IMR-90 (cell line): ENCODE data around the gene ADAMTS12. TPM values are rescaled to one million over a fixed set of nuclear protein-coding genes. Genes with fewer than 3 reads are reported as not detected.
A peak's percentile ranks its signal among the peaks of the same experiment; 100 is the strongest.

Source experiments
- ATAC-seq: fragments of 200-7000 bp; cut with Tn5 transposase; 2 replicates; pipeline ENCODE4 v1.9.1; 2020; ENCODE audit warnings: low read depth, mild to moderate bottlenecking, moderate library complexity
- BruUV-seq: library from RNA; stranded (reverse); fragments of 400-500 nt; replicated peaks from 2 replicates; lab custom pipeline; 2021; lab: Mats Ljungman, UMichigan
- CTCF ChIA-PET: fragments of 300-600 bp; formaldehyde crosslinking; extraction: SDS; loops from one replicate; lab custom pipeline; 2021; ENCODE audit warnings: antibody characterized with exemption; lab: Yijun Ruan, JAX
- POLR2A ChIA-PET: fragments of 300-600 bp; sonication (Branson Sonifier 250); formaldehyde crosslinking; loops from one replicate; lab custom pipeline; 2022; ENCODE audit warnings: antibody characterized with exemption; ENCODE audit not compliant: unreplicated experiment; lab: Charles Lee
- DNase-seq: peaks from one replicate; pipeline ENCODE4 v3.0.0; 2013
- H2AFZ ChIP-seq: replicated peaks from 2 replicates; pipeline ENCODE3; 2013; ENCODE audit warnings: low read length, mild to moderate bottlenecking; ENCODE audit not compliant: poor library complexity
- H2AK5ac ChIP-seq: 2 replicates; pipeline ENCODE4 v1.6.1; 2013; ENCODE audit warnings: low read depth, low read length, inconsistent platforms
- H2AK9ac ChIP-seq: replicated peaks from 2 replicates; pipeline ENCODE3; 2013; ENCODE audit warnings: mild to moderate bottlenecking, low read depth, low read length, moderate library complexity; ENCODE audit not compliant: poor library complexity
- H2BK120ac ChIP-seq: 2 replicates; pipeline ENCODE4 v1.6.1; 2013; ENCODE audit warnings: low read depth, low read length, inconsistent platforms
- H2BK15ac ChIP-seq: 3 replicates; pipeline ENCODE4 v1.6.1; 2013; ENCODE audit warnings: low read depth, low read length, inconsistent platforms
- H2BK20ac ChIP-seq: 2 replicates; pipeline ENCODE4 v1.6.1; 2013; ENCODE audit warnings: low read depth, mild to moderate bottlenecking, inconsistent platforms, low read length, moderate library complexity
- H2BK5ac ChIP-seq: 2 replicates; pipeline ENCODE4 v1.6.1; 2013; ENCODE audit warnings: mild to moderate bottlenecking, low read depth, low read length, inconsistent platforms; ENCODE audit not compliant: poor library complexity, severe bottlenecking
- H3K14ac ChIP-seq: replicated peaks from 2 replicates; pipeline ENCODE4 v1.6.1; 2013; ENCODE audit warnings: low read depth, low read length, inconsistent platforms
- H3K18ac ChIP-seq: 2 replicates; pipeline ENCODE4 v1.6.1; 2013; ENCODE audit warnings: low read depth, low read length, control low read depth
- H3K23ac ChIP-seq: 2 replicates; pipeline ENCODE4 v1.6.1; 2013; ENCODE audit warnings: low read depth, low read length, inconsistent platforms
- H3K27ac ChIP-seq: 2 replicates; pipeline ENCODE4 v1.5.1; 2013; ENCODE audit warnings: mild to moderate bottlenecking, control low read depth, low read length; ENCODE audit not compliant: insufficient read depth
- H3K27me3 ChIP-seq: 2 replicates; pipeline ENCODE4 v1.6.1; 2013; ENCODE audit warnings: low read length; ENCODE audit not compliant: control insufficient read depth, insufficient read depth
- H3K36me3 ChIP-seq: 2 replicates; pipeline ENCODE4 v1.6.1; 2013; ENCODE audit warnings: low read length, mixed read lengths; ENCODE audit not compliant: control insufficient read depth, insufficient read depth
- H3K4ac ChIP-seq: 2 replicates; pipeline ENCODE4 v1.6.1; 2013; ENCODE audit warnings: low read depth, low read length, inconsistent platforms
- H3K4me1 ChIP-seq: 2 replicates; pipeline ENCODE4 v1.6.1; 2013; ENCODE audit warnings: low read length, mixed read lengths; ENCODE audit not compliant: control insufficient read depth, insufficient read depth
- H3K4me2 ChIP-seq: 2 replicates; pipeline ENCODE4 v1.6.1; 2013; ENCODE audit warnings: low read depth, mild to moderate bottlenecking, control low read depth, low read length, moderate library complexity
- H3K4me3 ChIP-seq: 2 replicates; pipeline ENCODE4 v1.5.1; 2013; ENCODE audit warnings: low read depth, mild to moderate bottlenecking, control low read depth, low read length, moderate library complexity; ENCODE audit not compliant: insufficient read depth
- H3K56ac ChIP-seq: 2 replicates; pipeline ENCODE4 v1.6.1; 2013; ENCODE audit warnings: low read length, inconsistent platforms; ENCODE audit not compliant: insufficient read depth; ENCODE audit errors: extremely low read depth
- H3K79me1 ChIP-seq, 2 experiments: 2 replicates each; pipeline ENCODE4 v1.6.1; 2013; ENCODE audit warnings: low read length in 2 of 2, inconsistent platforms in 1 of 2, low read depth in 1 of 2
- H3K9ac ChIP-seq: 2 replicates; pipeline ENCODE4 v1.6.1; 2013; ENCODE audit warnings: low read depth, low read length, control low read depth
- H3K9me1 ChIP-seq: 2 replicates; pipeline ENCODE4 v1.6.1; 2013; ENCODE audit warnings: low read length, inconsistent platforms; ENCODE audit not compliant: insufficient read depth
- H3K9me3 ChIP-seq: 2 replicates; pipeline ENCODE4 v1.6.1; 2013; ENCODE audit warnings: low read length; ENCODE audit not compliant: control insufficient read depth, insufficient read depth
- H4K20me1 ChIP-seq: 2 replicates; pipeline ENCODE4 v1.6.1; 2013; ENCODE audit warnings: low read length, inconsistent platforms; ENCODE audit not compliant: insufficient read depth
- H4K5ac ChIP-seq: 2 replicates; pipeline ENCODE4 v1.6.1; 2013; ENCODE audit warnings: mild to moderate bottlenecking, low read depth, low read length, control low read depth
- H4K8ac ChIP-seq, 2 experiments: 2 replicates each; pipeline ENCODE4 v1.6.1; 2013; ENCODE audit warnings: low read depth in 2 of 2, low read length in 2 of 2, control low read depth in 1 of 2, inconsistent platforms in 1 of 2
- H4K91ac ChIP-seq: 2 replicates; pipeline ENCODE4 v1.6.1; 2013; ENCODE audit warnings: low read depth, low read length, inconsistent platforms; ENCODE audit not compliant: insufficient read depth
- BHLHE40 ChIP-seq: fragments of 150-350 bp; IDR thresholded peaks from 2 replicates; pipeline ENCODE4 v1.6.1; 2016; ENCODE audit warnings: mild to moderate bottlenecking, low read depth, low read length
- SMC3 ChIP-seq: fragments of 150-350 bp; IDR thresholded peaks from 2 replicates; pipeline ENCODE4 v1.6.1; 2016; ENCODE audit warnings: low read depth, mild to moderate bottlenecking, antibody characterized with exemption, low read length, moderate library complexity
- WGBS, 2 experiments: methylation state at CpG; one replicate each; pipeline versions ENCODE4 v1.1.5 to v1.1.7; 2013; ENCODE audit warnings: missing lambda C conversion rate in 2 of 2; ENCODE audit not compliant: insufficient read length in 1 of 2; ENCODE audit errors: extremely low coverage in 2 of 2; 5-methylcytosine and 5-hydroxymethylcytosine counted together
- dilution Hi-C: fragments of 300-500 bp; cut with HindIII; formaldehyde crosslinking; loops from one replicate; pipeline ENCODE4 v1.14.3; 2018; ENCODE audit warnings: low sequenced_read_pairs; ENCODE audit not compliant: unreplicated experiment
- in situ Hi-C: fragments of 300-500 bp; cut with MboI; formaldehyde crosslinking; loops from 3 replicates; pipeline ENCODE4 v1.14.3; 2019; ENCODE audit warnings: low sequenced_read_pairs, inconsistent platforms, mixed read lengths
- intact Hi-C: fragments of 100-400 bp; cut with micrococcal nuclease; formaldehyde crosslinking; loops from 2 replicates; pipeline ENCODE4 v1.10.0; 2022
- polyA plus RNA-seq, 3 experiments: library from polyadenylated mRNA; depleted of rRNA; stranded (reverse); fragments of >200 nt; gene quantifications; 2 replicates each; pipeline ENCODE4 v1.2.3, GENCODE V29; 2012; ENCODE audit warnings: low replicate concordance in 1 of 3
- total RNA-seq: library from RNA; depleted of rRNA; stranded (reverse); fragments of >200 nt; gene quantifications from 2 replicates; pipeline ENCODE4 v1.2.3, GENCODE V29; 2012

The ADAMTS12 gene
- total and polyA plus RNA-seq, 2 of the 4 experiments (the other 2 are of a cell fraction), result 27.3 to 51.3 TPM

GRCh38 chr5:33934176-33934575 is 42.4 kb upstream of the ADAMTS12 start:
- Histone ChIP-seq H4K5ac (no peak overlapping the region), H3K9ac (no peak overlapping the region), H3K9me1 (no peaks in the 10 kb centered on the region), H3K14ac (no peak overlapping the region), H3K4me1 (no peaks in the 10 kb centered on the region), H2BK120ac (no peak overlapping the region), H3K18ac (no peak overlapping the region), H3K27me3 (peaks cover 27% of the 10 kb centered on the region), H3K4me2 (no peak overlapping the region), H2BK20ac (no peak overlapping the region), H2BK15ac (no peak overlapping the region), H3K9me3 (peaks cover 5% of the 10 kb centered on the region; the same call in 1 of the 2 replicates), H3K79me1 (no peaks in the 10 kb centered on the region), H2AK5ac (no peak overlapping the region), H2AK9ac (no peak overlapping the region), H3K56ac (no peak overlapping the region), H3K23ac (no peak overlapping the region), H2BK5ac (no peak overlapping the region), H2AFZ (no peak overlapping the region), H3K27ac (no peak overlapping the region), H4K91ac (no peak overlapping the region), H4K8ac (no peak overlapping the region), H4K20me1 (no peaks in the 10 kb centered on the region; the same call in 1 of the 2 replicates), H3K36me3 (no peaks in the 10 kb centered on the region), H3K4me3 (no peak overlapping the region), H3K4ac (no peak overlapping the region)
- WGBS, 2 experiments, result no CpG with 5 or more reads among the region's 1 CpG
- in situ Hi-C loops, result loop anchor here (5.0 kb wide), 1 partner anchor 467 kb away; no protein-coding TSS in a partner anchor
- TF ChIP-seq BHLHE40, result no peak
- 0 out of 2 replicates have a peak, but pooled peaks have one; percentile 6 for TF ChIP-seq SMC3
- DNase-seq (peak; percentile 64), ATAC-seq (peak; percentile 45; the same call in 1 of the 2 replicates)
- ChIA-PET POLR2A (interaction anchor here (0.7 kb wide), 1 partner anchor 45 kb away, joined by 4 read pairs; no protein-coding TSS in a partner anchor), CTCF (interaction anchor here (0.6 to 1.1 kb wide), 2 partner anchors 11 to 42 kb away, joined by 6 to 7 read pairs; partner anchors contain the start of gene ADAMTS12)
- intact Hi-C loops, result loop anchor here (1.0 to 10.0 kb wide), 5 partner anchors 43 to 498 kb away; partner anchors contain the start of gene ADAMTS12
- BruUV-seq, result no TSS peak
- dilution Hi-C loops, result no loop called here
